GM21390 (cell line): Measurements from ENCODE around the gene ZNF396.

Source experiments
- ATAC-seq: cut with Tn5 transposase; IDR thresholded peaks from one replicate; pipeline ENCODE4 v1.9.1; 2021; ENCODE audit not compliant: unreplicated experiment

Gene ZNF396

GRCh38 chr18:35386600-35387100 is 9.5 kb upstream of the ZNF396 start:
- peak; percentile 73 for ATAC-seq

DNA sequence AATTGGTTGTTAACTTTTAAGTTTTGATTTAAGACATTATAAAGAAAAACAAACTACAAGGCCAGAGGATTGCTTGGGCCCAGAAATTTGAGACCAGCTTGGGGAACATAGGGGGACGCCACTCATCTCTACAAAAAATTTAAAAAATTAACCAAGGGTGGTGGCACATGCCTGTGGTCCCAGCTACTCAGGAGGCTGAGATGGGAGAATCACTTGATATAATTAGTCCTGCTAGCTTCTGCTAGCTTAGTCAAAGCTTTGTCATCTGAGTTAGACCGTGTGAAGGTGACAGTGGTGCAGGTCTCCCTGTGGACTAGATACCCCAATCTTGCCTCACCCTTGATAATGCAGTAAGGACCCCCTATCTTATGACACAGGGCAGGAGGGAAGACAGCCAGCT is 6.0 kb upstream of the ZNF396 start:
- no peak for ATAC-seq

DNA sequence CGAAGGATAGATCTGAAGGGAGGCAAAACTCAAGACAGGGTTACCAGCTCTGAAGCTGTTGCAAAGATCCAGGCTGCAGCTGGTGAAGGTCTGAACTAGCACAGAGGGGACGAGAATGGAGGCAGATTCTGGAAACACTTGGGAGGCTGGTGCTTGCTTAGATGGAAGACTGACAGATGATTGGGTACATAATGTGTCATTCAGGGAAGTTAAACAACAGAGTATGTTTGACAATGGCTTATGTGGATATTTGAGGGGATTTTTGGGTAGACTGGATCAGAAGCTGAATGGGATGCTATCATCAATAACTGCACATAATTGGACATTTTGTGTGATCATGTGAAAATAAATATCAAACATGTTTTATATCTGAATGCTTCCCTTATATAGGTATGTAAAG is 2.3 kb upstream of the ZNF396 start:
- ATAC-seq, result no peak

GRCh38 chr18:35378574-35378896 is 1.4 kb upstream of the ZNF396 start:
- no peak for ATAC-seq

DNA sequence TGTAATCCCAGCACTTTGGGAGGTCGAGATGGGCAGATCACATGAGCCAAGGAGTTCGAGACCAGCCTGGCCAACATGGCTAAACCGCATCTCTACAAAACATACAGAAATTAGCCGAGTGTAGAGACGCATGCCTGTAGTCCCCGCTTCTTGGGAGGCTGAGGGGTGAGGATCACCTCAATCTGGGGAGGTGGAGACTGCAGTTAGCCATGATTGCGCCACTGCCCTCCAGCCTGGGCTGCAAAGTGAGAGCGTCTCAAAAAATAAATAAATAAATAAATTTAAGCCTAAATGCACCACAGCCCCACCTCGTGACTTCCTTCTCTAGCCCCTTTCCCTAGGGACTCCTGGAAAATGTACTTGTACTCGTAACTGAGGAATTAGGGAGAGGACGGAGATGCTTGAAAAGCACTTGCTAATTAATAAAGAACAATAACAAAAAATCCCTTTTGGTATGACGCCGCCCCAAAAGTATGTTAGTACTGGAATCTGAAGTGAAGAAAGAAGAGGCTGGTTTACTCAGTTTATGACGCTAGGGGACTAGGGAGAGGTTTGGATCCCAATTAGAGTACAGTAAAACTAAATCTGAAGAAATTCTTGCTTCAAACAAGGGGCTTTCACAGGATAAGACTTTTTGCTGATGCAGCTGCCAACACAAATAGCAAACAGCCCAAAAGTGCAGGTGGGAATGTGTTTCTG is 887 bp upstream of the ZNF396 start:
- no peak for ATAC-seq

- peak; percentile 56 for ATAC-seq
These were observed 770 bp downstream of the ZNF396 start for GRCh38 chr18:35376393-35376741.

DNA sequence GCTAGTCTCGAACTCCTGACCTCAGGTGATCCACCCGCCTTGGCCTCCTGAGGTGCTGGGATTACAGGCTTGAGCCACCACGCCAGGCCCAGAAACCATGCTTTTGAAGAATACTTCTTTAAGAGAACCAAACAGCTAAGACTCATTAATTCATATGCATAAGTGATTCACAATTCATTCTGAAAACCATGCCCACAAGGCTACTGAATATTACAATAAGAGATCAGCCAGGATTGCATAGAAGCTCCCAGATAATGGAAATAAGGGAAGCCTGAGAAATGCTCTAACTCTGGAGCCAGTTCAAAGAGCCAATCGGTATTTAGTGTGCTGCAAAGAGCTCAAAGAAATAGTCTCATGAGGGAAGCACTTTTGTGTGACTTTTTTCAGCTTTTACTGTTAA is 2.4 kb downstream of the ZNF396 start:
- no peak for ATAC-seq

DNA sequence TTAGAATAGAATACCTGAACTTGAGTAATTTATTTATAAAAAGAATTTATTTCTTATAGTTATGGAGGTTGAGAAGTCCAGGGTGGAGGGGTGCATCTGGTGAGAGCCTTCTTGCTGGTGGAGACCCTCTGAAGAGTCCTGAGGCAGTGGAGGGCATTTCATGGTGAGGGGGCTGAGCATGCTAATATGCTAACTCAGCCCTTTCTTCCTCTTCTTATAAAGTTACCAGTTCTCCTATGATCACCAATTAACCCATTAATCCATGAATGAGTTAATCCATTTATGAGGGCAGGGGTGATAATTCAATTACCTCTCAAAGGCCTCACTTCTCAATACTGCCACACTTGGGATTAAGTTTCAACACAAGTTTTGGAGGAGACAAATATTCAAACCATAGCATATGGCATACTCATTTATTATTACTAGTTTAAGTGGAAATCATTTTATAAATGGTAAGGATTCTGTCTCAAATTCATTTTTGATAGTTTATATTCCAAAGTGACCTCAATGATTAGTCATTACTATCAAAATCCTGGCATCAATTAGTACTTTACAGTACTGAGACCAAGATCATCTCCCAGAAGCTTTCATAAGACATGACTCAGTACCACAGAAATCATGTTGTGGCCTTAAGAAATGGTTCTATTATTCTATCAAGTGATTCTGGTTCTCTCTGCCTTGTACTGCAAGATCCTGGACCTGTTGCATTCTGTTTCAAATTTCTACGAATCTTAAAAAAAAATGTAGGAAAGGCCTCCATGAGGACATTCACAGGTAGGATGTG is 5.5 kb downstream of the ZNF396 start:
- no peak for ATAC-seq

- no peak for ATAC-seq
These were observed 8.0 kb downstream of the ZNF396 start for GRCh38 chr18:35369126-35369525.

- ATAC-seq, result no peak
These were observed 8.5 kb downstream of the ZNF396 start for GRCh38 chr18:35368595-35368994.

GRCh38 chr18:35362531-35362930 is 14.6 kb downstream of the ZNF396 start:
- no peak for ATAC-seq

DNA sequence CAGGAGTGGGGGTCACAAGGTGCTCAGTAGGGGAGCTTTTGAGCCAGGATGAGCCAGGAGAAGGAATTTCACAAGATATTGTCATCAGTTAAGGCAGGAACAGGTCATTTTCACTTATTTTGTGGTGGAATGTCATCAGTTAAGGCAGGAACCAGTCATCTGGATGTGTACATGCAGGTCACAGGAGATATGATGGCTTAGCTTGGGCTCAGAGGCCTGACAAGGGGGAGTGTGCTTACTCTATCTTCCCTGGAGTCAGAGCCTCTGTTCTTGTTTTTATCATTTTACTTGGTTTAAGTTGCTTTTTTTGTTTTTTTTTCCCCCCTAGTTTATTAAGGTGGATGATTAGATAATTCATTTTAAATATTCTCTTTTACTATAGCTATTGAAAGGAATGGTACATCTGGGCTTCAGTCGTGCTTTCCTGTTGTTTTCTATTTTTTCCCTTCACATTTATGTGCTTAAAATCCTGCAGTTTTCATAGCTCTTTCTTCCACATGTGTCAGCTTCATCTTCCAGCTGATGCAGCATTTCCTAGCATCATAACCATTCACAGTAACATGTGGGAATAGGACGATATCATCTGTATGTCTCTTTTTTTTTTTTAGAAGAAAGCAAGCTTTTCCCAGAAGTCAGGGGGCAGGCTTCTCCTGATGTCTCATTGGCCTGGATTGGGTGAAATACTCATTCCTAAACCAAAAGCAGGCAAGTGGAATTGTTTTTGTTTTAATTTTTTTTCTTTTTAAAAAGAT is 15.4 kb downstream of the ZNF396 start:
- no peak for ATAC-seq

GRCh38 chr18:35355140-35355618 is 22.0 kb downstream of the ZNF396 start:
- ATAC-seq, result peak; percentile 98

GRCh38 chr18:35352778-35353177 is 24.4 kb downstream of the ZNF396 start:
- ATAC-seq, result no peak

GRCh38 chr18:35352283-35352682 is 24.9 kb downstream of the ZNF396 start:
- no peak for ATAC-seq

DNA sequence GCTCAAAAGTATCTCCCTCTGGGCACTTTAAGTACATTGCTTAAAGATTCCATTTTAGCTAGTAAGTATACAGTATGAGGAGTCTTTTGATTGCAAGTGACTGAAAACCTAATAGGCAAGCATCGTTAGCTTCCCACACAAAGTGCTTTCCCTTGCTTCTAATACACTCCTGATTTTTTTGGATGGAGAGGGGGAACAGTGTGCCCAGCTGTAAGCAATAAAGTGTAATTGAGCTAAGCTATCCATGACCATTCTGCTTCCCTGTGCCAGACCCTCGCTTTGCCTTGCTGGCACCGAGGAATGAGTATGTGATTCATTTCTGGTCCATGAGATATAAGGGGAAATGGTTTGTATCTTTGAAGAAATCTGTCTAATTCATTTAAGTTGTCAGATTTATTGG is 29.1 kb downstream of the ZNF396 start:
- no peak for ATAC-seq

DNA sequence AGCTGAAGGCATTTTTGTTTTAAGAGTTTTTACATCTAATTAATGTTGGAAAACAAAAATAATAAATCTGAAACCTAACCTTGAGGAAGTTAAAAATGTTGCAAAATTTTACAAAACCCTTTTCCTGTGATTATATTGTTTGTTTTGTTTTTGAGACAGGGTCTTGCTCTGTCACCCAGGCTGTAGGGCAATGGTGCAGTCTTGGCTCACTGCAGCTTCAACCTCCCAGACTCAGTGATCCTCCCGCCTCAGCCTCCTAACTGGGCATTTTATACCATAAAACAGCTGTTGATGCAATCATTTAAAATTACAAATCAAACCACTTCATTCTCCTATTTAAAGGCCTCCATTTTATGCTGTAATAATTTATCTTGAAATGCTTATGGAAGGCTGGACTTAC is 31.2 kb downstream of the ZNF396 start:
- no peak for ATAC-seq

DNA sequence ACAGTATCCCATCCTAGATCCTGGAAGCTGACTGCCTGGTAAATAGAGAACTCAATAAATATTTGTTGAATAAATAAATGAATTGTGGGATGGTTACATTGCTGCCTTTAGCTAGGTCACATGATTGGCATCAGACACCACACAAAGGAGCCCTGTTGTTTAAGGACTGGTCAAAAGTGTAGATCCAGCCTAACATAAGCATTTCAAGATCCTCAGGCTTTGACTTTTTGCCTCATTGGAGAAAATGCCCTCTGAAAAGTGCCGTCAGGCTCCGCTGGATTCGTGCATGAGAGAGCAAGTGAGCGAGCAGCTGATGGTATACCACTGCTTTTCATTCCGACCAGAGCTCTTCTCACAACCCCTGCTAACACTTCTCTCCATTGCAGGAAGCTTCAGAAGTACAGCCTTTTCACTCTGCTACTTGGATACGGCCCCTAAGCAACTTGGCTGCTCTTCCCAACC is 31.6 kb downstream of the ZNF396 start:
- no peak for ATAC-seq

- no peak for ATAC-seq
These were observed 32.2 kb downstream of the ZNF396 start for GRCh38 chr18:35344736-35345459.

DNA sequence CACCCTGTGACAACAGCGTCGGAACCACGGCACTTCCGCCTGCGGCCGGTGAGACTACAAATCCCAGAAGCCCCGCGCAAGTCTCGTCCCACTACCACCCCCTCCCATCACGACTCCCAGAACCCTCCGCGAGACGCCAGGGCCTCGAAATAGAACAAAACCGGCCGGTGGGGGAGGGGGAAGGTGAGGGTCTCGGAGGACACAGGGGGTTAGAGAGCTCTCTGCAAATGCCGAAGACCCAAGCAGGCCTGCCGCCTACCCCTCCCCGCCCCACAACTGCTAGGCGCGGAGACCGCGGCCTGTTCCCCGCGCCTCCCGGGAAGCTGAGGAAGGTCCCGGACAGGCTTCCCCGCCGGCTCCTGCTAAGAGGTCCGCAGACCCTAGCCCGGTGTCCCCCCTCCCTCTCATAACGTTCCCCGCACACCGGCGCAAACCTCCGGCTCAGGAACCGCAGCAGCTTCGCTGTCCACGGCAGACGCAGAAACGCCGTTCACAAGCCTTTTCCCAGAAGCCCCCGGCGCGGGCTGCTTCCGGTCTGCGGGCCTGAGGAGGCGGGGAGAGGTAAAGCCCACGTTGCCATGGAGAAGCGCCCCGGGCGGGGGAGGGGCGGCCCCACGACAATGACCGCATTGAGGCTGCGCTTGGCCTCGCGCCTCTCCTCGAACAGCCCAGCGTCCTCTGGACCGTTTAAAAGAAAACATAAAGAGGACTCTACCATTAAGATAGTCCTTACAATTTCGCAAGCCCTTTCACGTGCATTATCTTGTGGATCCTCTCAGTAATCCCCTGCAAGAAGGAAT is 33.0 kb downstream of the ZNF396 start, which contains the start of gene ZNF24:
TSS of gene ZNF24 (minus strand) at position 485 of the 800 bp plus-strand sequence. CDS start 3,770 bp downstream, outside the sequence.
- ATAC-seq, result peak; percentile 95
